HEK293 (cell line): Measurements from ENCODE around the gene CDC37L1.

Experiments used
- CTCF ChIA-PET: fragments of 350-600 bp; formaldehyde crosslinking; extraction: SDS; loops from one replicate; lab custom pipeline; 2021; ENCODE audit warnings: antibody characterized with exemption; lab: Yijun Ruan, JAX
- POLR2A ChIA-PET: fragments of 300-600 bp; formaldehyde crosslinking; extraction: SDS; loops from one replicate; lab custom pipeline; 2020; ENCODE audit warnings: antibody characterized with exemption, inconsistent platforms; lab: Yijun Ruan, JAX
- H3K27ac ChIP-seq: fragments of 200-500 bp; sonication (Bioruptor generic); 2 replicates; pipeline ENCODE4 v1.5.1; 2014; ENCODE audit warnings: low read depth, low read length, control low read depth, inconsistent platforms; ENCODE audit errors: extremely low read depth
- H3K36me3 ChIP-seq, 2 experiments: fragments of 200-500 bp in 1 of 2; sonication (Bioruptor generic) in 1 of 2; 1 replicate in 1 of 2; 2 replicates in 1 of 2; pipeline ENCODE4 v1.5.1; 2014 to 2017; ENCODE audit warnings: inconsistent platforms in 2 of 2, low read length in 2 of 2; ENCODE audit not compliant: control insufficient read depth in 2 of 2, insufficient read depth in 1 of 2
- H3K4me1 ChIP-seq: fragments of 200-500 bp; sonication (Bioruptor generic); 2 replicates; pipeline ENCODE4 v1.5.1; 2014; ENCODE audit warnings: mild to moderate bottlenecking, low read length, inconsistent platforms; ENCODE audit not compliant: control insufficient read depth, insufficient read depth
- H3K4me3 ChIP-seq: 2 replicates; pipeline ENCODE4 v1.5.1; 2011; ENCODE audit warnings: low read depth, mild to moderate bottlenecking, control low read depth, low read length, moderate library complexity
- H3K9me3 ChIP-seq: fragments of 200-500 bp; sonication (Bioruptor generic); 2 replicates; pipeline ENCODE4 v1.5.1; 2014; ENCODE audit warnings: low read depth, low read length, inconsistent platforms; ENCODE audit not compliant: control insufficient read depth, insufficient read depth
- EGR2 ChIP-seq: fragments of 450-650 bp; formaldehyde crosslinking; IDR thresholded peaks from 2 replicates; pipeline ENCODE4 v1.5.1; 2016; ENCODE audit warnings: low read depth, missing biosample characterization, missing genetic modification characterization
- GLIS1 ChIP-seq: fragments of 450-650 bp; formaldehyde crosslinking; IDR thresholded peaks from 2 replicates; pipeline ENCODE4 v1.5.1; 2016; ENCODE audit warnings: missing biosample characterization, missing genetic modification characterization
- GLIS2 ChIP-seq: fragments of 450-650 bp; formaldehyde crosslinking; IDR thresholded peaks from 2 replicates; pipeline ENCODE4 v1.5.1; 2016; ENCODE audit warnings: missing biosample characterization, missing genetic modification characterization
- PATZ1 ChIP-seq: fragments of 450-650 bp; formaldehyde crosslinking; IDR thresholded peaks from 2 replicates; pipeline ENCODE4 v1.5.1; 2016; ENCODE audit warnings: missing biosample characterization, missing genetic modification characterization
- SP2 ChIP-seq: fragments of 450-650 bp; formaldehyde crosslinking; IDR thresholded peaks from 2 replicates; pipeline ENCODE4 v1.5.1; 2016; ENCODE audit warnings: missing biosample characterization, missing genetic modification characterization
- SP3 ChIP-seq: fragments of 450-650 bp; formaldehyde crosslinking; IDR thresholded peaks from 2 replicates; pipeline ENCODE4 v1.5.1; 2016; ENCODE audit warnings: missing biosample characterization, missing genetic modification characterization
- ZBTB17 ChIP-seq: fragments of 450-650 bp; formaldehyde crosslinking; IDR thresholded peaks from 2 replicates; pipeline ENCODE4 v1.5.1; 2016; ENCODE audit warnings: missing biosample characterization, missing genetic modification characterization
- ZBTB21 ChIP-seq: fragments of 450-650 bp; formaldehyde crosslinking; IDR thresholded peaks from 2 replicates; pipeline ENCODE4 v1.5.1; 2017; ENCODE audit warnings: missing biosample characterization, missing genetic modification characterization
- ZBTB26 ChIP-seq: fragments of 450-650 bp; formaldehyde crosslinking; optimal IDR thresholded peaks from 2 replicates; pipeline ENCODE3; 2016; ENCODE audit warnings: missing biosample characterization, mild to moderate bottlenecking, missing genetic modification characterization
- ZBTB48 ChIP-seq: fragments of 450-650 bp; formaldehyde crosslinking; IDR thresholded peaks from 2 replicates; pipeline ENCODE4 v1.5.1; 2016; ENCODE audit warnings: missing biosample characterization, missing genetic modification characterization
- ZEB2 ChIP-seq: fragments of 450-650 bp; formaldehyde crosslinking; IDR thresholded peaks from 2 replicates; pipeline ENCODE4 v1.5.1; 2016; ENCODE audit warnings: missing biosample characterization, missing genetic modification characterization
- ZFHX2 ChIP-seq: fragments of 450-650 bp; formaldehyde crosslinking; conservative IDR thresholded peaks from 2 replicates; pipeline ENCODE4 v1.5.1; 2016; ENCODE audit warnings: missing biosample characterization, missing genetic modification characterization
- ZFP69B ChIP-seq: fragments of 450-650 bp; formaldehyde crosslinking; IDR thresholded peaks from 2 replicates; pipeline ENCODE4 v1.5.1; 2016; ENCODE audit warnings: missing biosample characterization, missing genetic modification characterization
- ZNF114 ChIP-seq: fragments of 450-650 bp; formaldehyde crosslinking; IDR thresholded peaks from 2 replicates; pipeline ENCODE4 v1.5.0; 2017; ENCODE audit warnings: missing biosample characterization, missing genetic modification characterization
- ZNF184 ChIP-seq: fragments of 450-650 bp; IDR thresholded peaks from 2 replicates; pipeline ENCODE4 v1.5.1; 2018; ENCODE audit warnings: missing biosample characterization, mild to moderate bottlenecking, missing genetic modification characterization
- ZNF19 ChIP-seq: fragments of 450-650 bp; formaldehyde crosslinking; IDR thresholded peaks from 2 replicates; pipeline ENCODE4; 2016; ENCODE audit warnings: missing biosample characterization, missing genetic modification characterization, low read depth
- ZNF214 ChIP-seq: fragments of 450-650 bp; formaldehyde crosslinking; IDR thresholded peaks from 2 replicates; pipeline ENCODE4 v1.5.1; 2017; ENCODE audit warnings: missing biosample characterization, mild to moderate bottlenecking, missing genetic modification characterization, borderline replicate concordance
- ZNF324 ChIP-seq: fragments of 450-650 bp; formaldehyde crosslinking; IDR thresholded peaks from 2 replicates; pipeline ENCODE4 v1.5.1; 2016; ENCODE audit warnings: missing biosample characterization, missing genetic modification characterization
- ZNF341 ChIP-seq: fragments of 450-650 bp; formaldehyde crosslinking; IDR thresholded peaks from 2 replicates; pipeline ENCODE4; 2016; ENCODE audit warnings: low read depth, missing biosample characterization, missing genetic modification characterization
- ZNF366 ChIP-seq: fragments of 450-650 bp; formaldehyde crosslinking; conservative IDR thresholded peaks from 2 replicates; pipeline ENCODE4 v1.5.1; 2016; ENCODE audit warnings: missing biosample characterization, missing genetic modification characterization
- ZNF398 ChIP-seq: fragments of 450-650 bp; formaldehyde crosslinking; IDR thresholded peaks from 2 replicates; pipeline ENCODE4 v1.5.1; 2017; ENCODE audit warnings: missing biosample characterization, missing genetic modification characterization
- ZNF473 ChIP-seq: fragments of 450-650 bp; formaldehyde crosslinking; IDR thresholded peaks from 2 replicates; pipeline ENCODE4 v1.5.1; 2017; ENCODE audit warnings: missing biosample characterization, missing genetic modification characterization
- ZNF488 ChIP-seq: fragments of 450-650 bp; formaldehyde crosslinking; IDR thresholded peaks from 2 replicates; pipeline ENCODE4 v1.5.1; 2016; ENCODE audit warnings: missing biosample characterization, missing genetic modification characterization
- ZNF501 ChIP-seq: fragments of 450-650 bp; formaldehyde crosslinking; IDR thresholded peaks from 2 replicates; pipeline ENCODE4 v1.5.1; 2016; ENCODE audit warnings: missing biosample characterization, missing genetic modification characterization
- ZNF596 ChIP-seq: fragments of 450-650 bp; IDR thresholded peaks from 2 replicates; pipeline ENCODE4 v1.5.0; 2018; ENCODE audit warnings: missing biosample characterization, mild to moderate bottlenecking, missing genetic modification characterization, moderate library complexity
- ZNF626 ChIP-seq: fragments of 450-650 bp; sonication (Bioruptor Pico); formaldehyde crosslinking; IDR thresholded peaks from 2 replicates; pipeline ENCODE4 v1.5.1; 2018; ENCODE audit warnings: missing biosample characterization, missing genetic modification characterization, inconsistent platforms
- ZNF629 ChIP-seq: fragments of 450-650 bp; formaldehyde crosslinking; IDR thresholded peaks from 2 replicates; pipeline ENCODE4 v1.5.1; 2017; ENCODE audit warnings: missing biosample characterization, missing genetic modification characterization
- ZNF660 ChIP-seq: fragments of 450-650 bp; IDR thresholded peaks from 2 replicates; pipeline ENCODE4 v1.5.1; 2018; ENCODE audit warnings: missing biosample characterization, mild to moderate bottlenecking, missing genetic modification characterization
- ZNF792 ChIP-seq: fragments of 450-650 bp; formaldehyde crosslinking; IDR thresholded peaks from 2 replicates; pipeline ENCODE4 v1.5.1; 2016; ENCODE audit warnings: missing biosample characterization, missing genetic modification characterization

Gene CDC37L1

GRCh38 chr9:4665357-4665756 lies 14.0 kb upstream of the CDC37L1 start:
- Histone ChIP-seq H3K4me3 (no peak overlapping the region; the same call in none of the 2 replicates), H3K4me1 (peaks cover 5% of the 10 kb centered on the region), H3K27ac (no peak overlapping the region), H3K9me3 (no peaks in the 10 kb centered on the region), H3K36me3 (no peaks in the 10 kb centered on the region)
- TF ChIP-seq ZBTB21 (tag by site-specific recombination) (peak; percentile 20; the same call in 1 of the 2 replicates), ZNF473 (tag by site-specific recombination) (no peak), SP2 (tag by site-specific recombination) (peak; percentile 32; the same call in 1 of the 2 replicates), ZNF629 (tag by site-specific recombination) (peak; percentile 37; the same call in 1 of the 2 replicates)
- CTCF ChIA-PET: interaction anchor here (0.7 to 1.5 kb wide), 5 partner anchors 12 to 299 kb away, joined by 3 to 7 read pairs (median 5); no protein-coding TSS in a partner anchor
- POLR2A ChIA-PET: interaction anchor here (0.6 to 2.7 kb wide), 8 partner anchors 12 to 176 kb away, joined by 3 to 20 read pairs (median 6); partner anchors contain the start of genes AK3 and CDC37L1

GRCh38 chr9:4666042-4666699 lies 13.2 kb upstream of the CDC37L1 start, which contains the start of gene SPATA6L:
Gene SPATA6L, minus strand, starts transcription at chr9:4666480. Its CDS starts 230 bp downstream, at chr9:4666250.
- POLR2A ChIA-PET: interaction anchor here (0.6 to 2.7 kb wide), 10 partner anchors 11 to 963 kb away, joined by 3 to 20 read pairs (median 4); partner anchors contain the start of genes AK3, CDC37L1 and RIC1
- Histone ChIP-seq H3K9me3 (no peaks in the 10 kb centered on the region), H3K27ac (no peak within 1 kb of the TSS; the same call in 1 of the 2 replicates), H3K4me1 (peaks cover 5% of the 10 kb centered on the region), H3K36me3 (no peaks in the 10 kb centered on the region), H3K4me3 (peak within 1 kb of the TSS; percentile 43)
- CTCF ChIA-PET: interaction anchor here (0.7 to 1.5 kb wide), 7 partner anchors 9 to 280 kb away, joined by 3 to 7 read pairs (median 4); no protein-coding TSS in a partner anchor
- TF ChIP-seq GLIS1 (tag by site-specific recombination) (peak; percentile 41; the same call in 1 of the 2 replicates), ZNF660 (0 out of 2 replicates have a peak, but pooled peaks have one; percentile 21), ZNF214 (tag by site-specific recombination) (no peak), ZNF626 (tag by site-specific recombination) (no peak), ZNF341 (tag by site-specific recombination) (peak; percentile 30), ZBTB17 (peak; percentile 79), ZEB2 (0 out of 2 replicates have a peak, but pooled peaks have one; percentile 10), SP3 (peak; percentile 42; the same call in 1 of the 2 replicates), ZNF488 (tag by site-specific recombination) (no peak), PATZ1 (tag by site-specific recombination) (peak; percentile 78), ZNF324 (tag by site-specific recombination) (no peak), ZNF398 (peak; percentile 82), ZNF184 (tag by site-specific recombination) (no peak), GLIS2 (tag by site-specific recombination) (peak; percentile 70), ZNF19 (tag by site-specific recombination) (no peak), ZNF114 (tag by site-specific recombination) (no peak), ZNF366 (tag by site-specific recombination) (0 out of 2 replicates have a peak, but pooled peaks have one; percentile 26), ZFHX2 (tag by site-specific recombination) (peak; percentile 88), ZNF596 (tag by site-specific recombination) (no peak), ZBTB48 (tag by site-specific recombination) (0 out of 2 replicates have a peak, but pooled peaks have one; percentile 32), ZBTB26 (peak; percentile 86), ZNF501 (tag by site-specific recombination) (peak; percentile 65), EGR2 (tag by site-specific recombination) (peak; percentile 89), ZNF792 (tag by site-specific recombination) (no peak), ZFP69B (tag by site-specific recombination) (no peak)
